CD4-positive, alpha-beta T cell (primary cell): ENCODE results near the gene MRM1. TPM values are rescaled to one million over a fixed set of nuclear protein-coding genes. Genes with fewer than 3 reads are reported as not detected.

Source experiments
- ATAC-seq: fragments of 200-7000 bp; cut with Tn5 transposase; one replicate; pipeline ENCODE4 v1.10.0; 2022; ENCODE audit warnings: mild to moderate bottlenecking; ENCODE audit not compliant: poor library complexity
- CTCF ChIA-PET: fragments of 350-600 bp; sonication (Branson Sonifier 250); formaldehyde crosslinking; loops from one replicate; lab custom pipeline; 2021; ENCODE audit warnings: antibody characterized with exemption, inconsistent platforms; lab: Charles Lee
- POLR2A ChIA-PET: fragments of 350-600 bp; sonication (Branson Sonifier 250); formaldehyde crosslinking; loops from one replicate; lab custom pipeline; 2021; ENCODE audit warnings: antibody characterized with exemption, inconsistent platforms; lab: Charles Lee
- DNase-seq, 14 experiments: peaks; one replicate each; pipeline ENCODE4 v3.0.0-alpha.2; 2013 to 2020; ENCODE audit warnings: mixed read lengths in 2 of 14
- H3K27ac ChIP-seq, 2 donors: one replicate each; pipeline versions ENCODE4 v1.5.1 to v1.7.0; 2013; ENCODE audit warnings: low read length in 2 of 2, low read depth in 1 of 2, mild to moderate bottlenecking in 1 of 2
- H3K27me3 ChIP-seq, 2 experiments: 1 replicate in 1 of 2; 2 replicates in 1 of 2; pipeline versions ENCODE4 v1.6.1 to v1.7.0; 2013; ENCODE audit warnings: low read length in 2 of 2, control low read depth in 1 of 2, mild to moderate bottlenecking in 1 of 2, moderate library complexity in 1 of 2; ENCODE audit not compliant: insufficient read depth in 2 of 2, control insufficient read depth in 1 of 2
- H3K36me3 ChIP-seq: one replicate; pipeline ENCODE4 v1.6.1; 2013; ENCODE audit warnings: low read length, control low read depth; ENCODE audit not compliant: insufficient read depth
- H3K4me1 ChIP-seq: one replicate; pipeline ENCODE4 v1.6.1; 2013; ENCODE audit warnings: low read length, control low read depth; ENCODE audit not compliant: insufficient read depth
- H3K4me3 ChIP-seq: one replicate; pipeline ENCODE4 v1.5.1; 2013; ENCODE audit warnings: mild to moderate bottlenecking, low read length, moderate library complexity
- H3K9me3 ChIP-seq, 2 experiments: 1 replicate in 1 of 2; 2 replicates in 1 of 2; pipeline versions ENCODE4 v1.6.1 to v1.7.0; 2013; ENCODE audit warnings: low read length in 2 of 2, mild to moderate bottlenecking in 2 of 2, control low read depth in 1 of 2, moderate library complexity in 1 of 2; ENCODE audit not compliant: control insufficient read depth in 1 of 2, insufficient read depth in 1 of 2
- H3K27ac Mint-ChIP-seq: one replicate; pipeline ENCODE4 v1.8.0; 2020; ENCODE audit warnings: mixed read lengths
- H3K27me3 Mint-ChIP-seq: one replicate; pipeline ENCODE4 v1.8.0; 2021; ENCODE audit warnings: mixed read lengths
- H3K36me3 Mint-ChIP-seq: one replicate; pipeline ENCODE4 v1.8.0; 2021; ENCODE audit warnings: low read depth, mixed read lengths
- H3K4me1 Mint-ChIP-seq: one replicate; pipeline ENCODE4 v1.8.0; 2021; ENCODE audit warnings: low read depth, mixed read lengths
- H3K4me3 Mint-ChIP-seq: one replicate; pipeline ENCODE4 v1.8.0; 2020; ENCODE audit warnings: mild to moderate bottlenecking, mixed read lengths
- H3K9me3 Mint-ChIP-seq: one replicate; pipeline ENCODE4 v1.8.0; 2020; ENCODE audit warnings: mixed read lengths
- CTCF ChIP-seq: fragments of 200-600 bp; IDR thresholded peaks from one replicate; pipeline ENCODE4 v1.8.0; 2022; ENCODE audit warnings: antibody characterized with exemption, mild to moderate bottlenecking
- intact Hi-C, 2 experiments: fragments of 100-400 bp; cut with DNase I in 1 of 2; cut with micrococcal nuclease in 1 of 2; formaldehyde crosslinking; loops; one replicate each; pipeline versions ENCODE4 v1.15.1 to v1.9.0; 2023 to 2025; cut with DNase I, micrococcal nuclease
- total RNA-seq, 174 experiments: library from RNA in 2 of 174; stranded (reverse) in 2 of 174; gene quantifications; one replicate each; pipeline ENCODE4 v1.2.3 and lab custom pipeline; 2021 to 2026

Gene MRM1
- total RNA-seq, 2 experiments from 2014 or later = 0.81 to 1.1 TPM

GRCh38 chr17:36575028-36575427 lies 26.4 kb upstream of the MRM1 start:
- Mint-ChIP-seq H3K4me1 (peaks cover 30% of the 10 kb centered on the region), H3K4me3 (no peak overlapping the region), H3K27ac (no peak overlapping the region), H3K36me3 (peaks cover 75% of the 10 kb centered on the region), H3K27me3 (no peaks in the 10 kb centered on the region), H3K9me3 (no peaks in the 10 kb centered on the region)
- Histone ChIP-seq H3K36me3 (peaks cover 67% of the 10 kb centered on the region), H3K27ac (no peak overlapping the region), H3K27me3 (no peaks in the 10 kb centered on the region), H3K4me3 (no peak overlapping the region), H3K4me1 (peaks cover 3% of the 10 kb centered on the region), H3K9me3 (no peaks in the 10 kb centered on the region)
- ATAC-seq = no peak
- no peak for TF ChIP-seq CTCF
- CTCF ChIA-PET = no interaction called here
- intact Hi-C loops = no loop called here
- no peak for DNase-seq
- POLR2A ChIA-PET = no interaction called here

- H3K27ac Mint-ChIP-seq = no peak overlapping the region
- ATAC-seq = no peak
Measured at GRCh38 chr17:36576793-36577192, 24.6 kb upstream of the MRM1 start.

GRCh38 chr17:36578671-36579070 lies 22.7 kb upstream of the MRM1 start:
- no peak for DNase-seq
- ATAC-seq = no peak
- Mint-ChIP-seq H3K9me3 (no peaks in the 10 kb centered on the region), H3K27ac (no peak overlapping the region), H3K4me1 (peaks cover 20% of the 10 kb centered on the region), H3K36me3 (peaks cover 78% of the 10 kb centered on the region), H3K4me3 (no peak overlapping the region), H3K27me3 (no peaks in the 10 kb centered on the region)
- CTCF ChIA-PET = interaction anchor here (1.2 kb wide), 1 partner anchor 33 kb away, joined by 4 read pairs; no protein-coding TSS in a partner anchor
- H3K27me3 ChIP-seq = no peaks in the 10 kb centered on the region
- H3K27ac ChIP-seq = no peak overlapping the region
- H3K4me3 ChIP-seq = no peak overlapping the region
- peaks cover 74% of the 10 kb centered on the region for H3K36me3 ChIP-seq
- intact Hi-C loops = no loop called here
- H3K9me3 ChIP-seq = no peaks in the 10 kb centered on the region
- no peak for TF ChIP-seq CTCF
- POLR2A ChIA-PET = no interaction called here
- H3K4me1 ChIP-seq = peaks cover 3% of the 10 kb centered on the region

More at GRCh38 chr17:36576793-36577192, 24.6 kb upstream of the MRM1 start:
- Histone ChIP-seq H3K9me3 (no peaks in the 10 kb centered on the region), H3K27ac (no peak overlapping the region), H3K4me3 (no peak overlapping the region), H3K27me3 (no peaks in the 10 kb centered on the region), H3K36me3 (peaks cover 74% of the 10 kb centered on the region), H3K4me1 (peaks cover 3% of the 10 kb centered on the region)
- H3K9me3 Mint-ChIP-seq = no peaks in the 10 kb centered on the region
- ChIA-PET CTCF (no interaction called here), POLR2A (interaction anchor here (0.6 kb wide), 1 partner anchor 100 kb away, joined by 3 read pairs; no protein-coding TSS in a partner anchor)
- TF ChIP-seq CTCF = no peak
- intact Hi-C loops = no loop called here
- H3K4me3 Mint-ChIP-seq = no peak overlapping the region
- peaks cover 34% of the 10 kb centered on the region for H3K4me1 Mint-ChIP-seq
- DNase-seq = no peak
- H3K27me3 Mint-ChIP-seq = no peaks in the 10 kb centered on the region
- peaks cover 82% of the 10 kb centered on the region for H3K36me3 Mint-ChIP-seq
